GM12865 (cell line): Measurements from ENCODE around the gene DEGS1.
A peak's percentile ranks its signal among the peaks of the same experiment; 100 is the strongest.

ENCODE experiments used
- DNase-seq: peaks from one replicate; pipeline ENCODE4 v3.0.0; 2010; ENCODE audit warnings: low read depth
- H3K4me3 ChIP-seq: 2 replicates; pipeline ENCODE4 v1.5.1; 2011; ENCODE audit warnings: mild to moderate bottlenecking, low read depth, low read length, control low read depth
- CTCF ChIP-seq: IDR thresholded peaks from 2 replicates; pipeline ENCODE4 v1.5.1; 2011; ENCODE audit warnings: low read length, control low read depth, low read depth, inconsistent platforms; ENCODE audit not compliant: insufficient read depth; ENCODE audit errors: missing control alignments

Gene DEGS1

GRCh38 chr1:224212618-224213061, 29.6 kb downstream of the DEGS1 start:
- TF ChIP-seq CTCF: no peak
- H3K4me3 ChIP-seq: no peak overlapping the region
- DNase-seq: no peak

GRCh38 chr1:224213438-224214119, 30.5 kb downstream of the DEGS1 start:
- no peak overlapping the region for H3K4me3 ChIP-seq
- peak; percentile 10 for DNase-seq
- TF ChIP-seq CTCF: no peak

- H3K4me3 ChIP-seq: no peak overlapping the region
- no peak for TF ChIP-seq CTCF
- no peak for DNase-seq
Measured at GRCh38 chr1:224216382-224216781, 33.3 kb downstream of the DEGS1 start.

- H3K4me3 ChIP-seq: no peak overlapping the region
- TF ChIP-seq CTCF: no peak
- no peak for DNase-seq
Measured at GRCh38 chr1:224217655-224218623, 34.9 kb downstream of the DEGS1 start.

- no peak for TF ChIP-seq CTCF
- H3K4me3 ChIP-seq: no peak overlapping the region
- no peak for DNase-seq
Measured at GRCh38 chr1:224219011-224219611, 36.1 kb downstream of the DEGS1 start.

- TF ChIP-seq CTCF: no peak
- no peak for DNase-seq
Measured at GRCh38 chr1:224219612-224220059, 36.6 kb downstream of the DEGS1 start.

More at GRCh38 chr1:224219612-224220059, 36.6 kb downstream of the DEGS1 start:
- no peak overlapping the region for H3K4me3 ChIP-seq
